CD14-positive monocyte (primary cell): Measurements from ENCODE around the gene SLC35F2. TPM values are rescaled to one million over a fixed set of nuclear protein-coding genes. Genes with fewer than 3 reads are reported as not detected.

Source experiments
- DNase-seq, 3 donors: peaks; one replicate each; pipeline ENCODE4 v3.0.0-alpha.2; 2011 to 2022
- H2AFZ ChIP-seq: 2 replicates; pipeline ENCODE4 v1.6.0; 2012; ENCODE audit warnings: mild to moderate bottlenecking, low read depth, low read length, inconsistent platforms; ENCODE audit not compliant: insufficient read depth, poor library complexity, severe bottlenecking
- H3K27ac ChIP-seq, 2 donors: 1 replicate in 1 of 2; 2 replicates in 1 of 2; pipeline ENCODE4 v1.5.1; 2012 to 2013; ENCODE audit warnings: low read length in 2 of 2, control low read depth in 1 of 2, inconsistent platforms in 1 of 2, low read depth in 1 of 2, mild to moderate bottlenecking in 1 of 2
- H3K27me3 ChIP-seq, 2 donors: one replicate each; pipeline versions ENCODE4 v1.6.0 to v1.6.1; 2011 to 2013; ENCODE audit warnings: low read length in 2 of 2; ENCODE audit not compliant: control insufficient read depth in 2 of 2, insufficient read depth in 2 of 2
- H3K36me3 ChIP-seq, 2 donors: replicated peaks in 1 of 2; 1 replicate in 1 of 2; 2 replicates in 1 of 2; pipeline versions ENCODE4 v1.5.1 to v1.6.1; 2012 to 2013; ENCODE audit warnings: low read length in 2 of 2, control low read depth in 1 of 2, inconsistent platforms in 1 of 2, mild to moderate bottlenecking in 1 of 2; ENCODE audit not compliant: insufficient read depth in 2 of 2, control insufficient read depth in 1 of 2
- H3K4me1 ChIP-seq, 2 donors: 1 replicate in 1 of 2; 2 replicates in 1 of 2; pipeline versions ENCODE4 v1.5.1 to v1.6.1; 2012 to 2013; ENCODE audit warnings: low read length in 2 of 2, control low read depth in 1 of 2, inconsistent platforms in 1 of 2, mild to moderate bottlenecking in 1 of 2, moderate library complexity in 1 of 2; ENCODE audit not compliant: insufficient read depth in 2 of 2, control insufficient read depth in 1 of 2
- H3K4me2 ChIP-seq: replicated peaks from 2 replicates; pipeline ENCODE3; 2012; ENCODE audit warnings: low read length, moderate library complexity, mild to moderate bottlenecking; ENCODE audit not compliant: poor library complexity, severe bottlenecking; ENCODE audit errors: extremely low read depth
- H3K4me3 ChIP-seq, 3 experiments: fragments of 200-600 bp in 1 of 3; sonication (generic) in 1 of 3; replicated peaks in 1 of 3; 1 replicate in 2 of 3; 2 replicates in 1 of 3; pipeline ENCODE4 v1.5.1; 2011 to 2013; ENCODE audit warnings: low read length in 3 of 3, mild to moderate bottlenecking in 3 of 3, control low read depth in 2 of 3, low read depth in 2 of 3, inconsistent platforms in 1 of 3, moderate library complexity in 1 of 3
- H3K79me2 ChIP-seq: 2 replicates; pipeline ENCODE4 v1.6.0; 2012; ENCODE audit warnings: mild to moderate bottlenecking, control low read depth, inconsistent platforms, low read length, moderate library complexity; ENCODE audit not compliant: insufficient read depth
- H3K9ac ChIP-seq: 2 replicates; pipeline ENCODE4 v1.6.0; 2017; ENCODE audit warnings: low read length, mild to moderate bottlenecking; ENCODE audit not compliant: insufficient read depth, poor library complexity, severe bottlenecking
- H3K9me3 ChIP-seq, 2 donors: replicated peaks in 1 of 2; 1 replicate in 1 of 2; 2 replicates in 1 of 2; pipeline versions ENCODE4 v1.5.1 to v1.6.1; 2012 to 2013; ENCODE audit warnings: low read length in 2 of 2, control low read depth in 1 of 2; ENCODE audit not compliant: control insufficient read depth in 1 of 2, insufficient read depth in 1 of 2
- H4K20me1 ChIP-seq: 2 replicates; pipeline ENCODE4 v1.6.0; 2012; ENCODE audit warnings: mild to moderate bottlenecking, low read length, control low read depth, moderate library complexity; ENCODE audit not compliant: insufficient read depth
- H3K27ac Mint-ChIP-seq, 7 donors: one replicate each; pipeline ENCODE4 v1.8.0; 2020; ENCODE audit warnings: mild to moderate bottlenecking in 7 of 7, mixed read lengths in 7 of 7, moderate library complexity in 6 of 7, inconsistent platforms in 2 of 7
- H3K27me3 Mint-ChIP-seq, 3 donors: one replicate each; pipeline ENCODE4 v1.8.0; 2021 to 2022; ENCODE audit warnings: low read depth in 3 of 3, mild to moderate bottlenecking in 3 of 3, mixed read lengths in 3 of 3, moderate library complexity in 3 of 3, inconsistent platforms in 1 of 3
- H3K36me3 Mint-ChIP-seq, 2 donors: one replicate each; pipeline ENCODE4 v1.8.0; 2020; ENCODE audit warnings: mixed read lengths in 2 of 2, inconsistent platforms in 1 of 2, mild to moderate bottlenecking in 1 of 2
- H3K4me1 Mint-ChIP-seq: one replicate; pipeline ENCODE4 v1.8.0; 2020; ENCODE audit warnings: mild to moderate bottlenecking, mixed read lengths
- H3K4me3 Mint-ChIP-seq, 2 donors: one replicate each; pipeline ENCODE4 v1.8.0; 2020; ENCODE audit warnings: mild to moderate bottlenecking in 2 of 2, mixed read lengths in 2 of 2, moderate library complexity in 1 of 2
- H3K9me3 Mint-ChIP-seq, 7 donors: one replicate each; pipeline ENCODE4 v1.8.0; 2020 to 2022; ENCODE audit warnings: mixed read lengths in 7 of 7, mild to moderate bottlenecking in 6 of 7, moderate library complexity in 6 of 7, inconsistent platforms in 2 of 7
- CTCF ChIP-seq: fragments of 200-600 bp; IDR thresholded peaks from one replicate; pipeline ENCODE4 v1.8.0; 2022; ENCODE audit warnings: antibody characterized with exemption, mild to moderate bottlenecking
- WGBS: methylation state at CpG from one replicate; pipeline ENCODE4 v1.1.5; 2013; ENCODE audit warnings: missing lambda C conversion rate; ENCODE audit not compliant: insufficient coverage; 5-methylcytosine and 5-hydroxymethylcytosine counted together
- intact Hi-C, 2 donors: fragments of 100-400 bp; cut with micrococcal nuclease; formaldehyde crosslinking; loops; one replicate each; pipeline versions ENCODE4 v1.15.0 to v1.15.1; 2023
- polyA plus RNA-seq, 3 donors: library from polyadenylated mRNA; depleted of rRNA in 1 of 3; unstranded in 2 of 3; stranded (reverse) in 1 of 3; fragments of 300-500 nt in 2 of 3; fragments of >200 nt in 1 of 3; fragmentation: Illumina TruSeq in 2 of 3; gene quantifications; 1 replicate in 2 of 3; 2 replicates in 1 of 3; pipeline ENCODE4 v1.2.3, GENCODE V29; 2012 to 2021

Gene SLC35F2
- polyA plus RNA-seq, 3 donors, result 0.24 to 0.25 TPM; not detected in 1

- H3K9me3 Mint-ChIP-seq, result peaks cover 0 to 2% (median 0%) of the 10 kb centered on the region in 7 donors
- intact Hi-C loops, result no loop called here
These were observed 79.6 kb downstream of the SLC35F2 start for GRCh38 chr11:107778839-107779517.

GRCh38 chr11:107777110-107777509 is 81.5 kb downstream of the SLC35F2 start:
- H4K20me1 ChIP-seq, result no peaks in the 10 kb centered on the region
- no peaks in the 10 kb centered on the region for H3K4me1 Mint-ChIP-seq
- no peaks in the 10 kb centered on the region for H3K36me3 Mint-ChIP-seq
- DNase-seq, result no peak
- no peak overlapping the region for H3K4me3 Mint-ChIP-seq
- no peak overlapping the region for H3K9ac ChIP-seq
- no peak overlapping the region for H3K27ac Mint-ChIP-seq
- no peaks in the 10 kb centered on the region for H3K4me1 ChIP-seq
- no peaks in the 10 kb centered on the region for H3K79me2 ChIP-seq
- H3K27me3 ChIP-seq, result no peaks in the 10 kb centered on the region
- H3K4me3 ChIP-seq, result no peak overlapping the region
- no peaks in the 10 kb centered on the region for H3K9me3 ChIP-seq
- peaks cover 4 to 11% (median 4%) of the 10 kb centered on the region in 3 donors for H3K27me3 Mint-ChIP-seq
- no peak overlapping the region for H3K27ac ChIP-seq
- no peak overlapping the region for H2AFZ ChIP-seq
- no CpG with 5 or more reads among the region's 2 CpGs for WGBS
- intact Hi-C loops, result no loop called here
- TF ChIP-seq CTCF, result no peak
- H3K9me3 Mint-ChIP-seq, result peaks cover 0 to 2% (median 0%) of the 10 kb centered on the region in 7 donors
- no peak overlapping the region for H3K4me2 ChIP-seq
- H3K36me3 ChIP-seq, result no peaks in the 10 kb centered on the region

More at GRCh38 chr11:107778839-107779517, 79.6 kb downstream of the SLC35F2 start:
- no peaks in the 10 kb centered on the region for H3K79me2 ChIP-seq
- no peak overlapping the region for H2AFZ ChIP-seq
- H3K27ac ChIP-seq, result no peak overlapping the region
- no peaks in the 10 kb centered on the region for H3K36me3 Mint-ChIP-seq
- no peaks in the 10 kb centered on the region for H3K36me3 ChIP-seq
- H3K9me3 ChIP-seq, result no peaks in the 10 kb centered on the region
- no peaks in the 10 kb centered on the region for H4K20me1 ChIP-seq
- H3K27ac Mint-ChIP-seq, result no peak overlapping the region
- H3K4me1 ChIP-seq, result no peaks in the 10 kb centered on the region
- no peak for DNase-seq
- no peak overlapping the region for H3K4me3 ChIP-seq
- no peak for TF ChIP-seq CTCF
- no peak overlapping the region for H3K4me2 ChIP-seq
- H3K27me3 ChIP-seq, result no peaks in the 10 kb centered on the region
- no peak overlapping the region for H3K9ac ChIP-seq
- no peak overlapping the region for H3K4me3 Mint-ChIP-seq
- no peaks in the 10 kb centered on the region for H3K4me1 Mint-ChIP-seq
- H3K27me3 Mint-ChIP-seq, result peaks cover 4 to 9% (median 4%) of the 10 kb centered on the region in 3 donors
- 94% methylated on average over 4 of the region's 7 CpGs for WGBS
